ENCODE results near the gene CUBN.

- TF ChIP-seq CTCF (IDR thresholded peaks at IDR 0.05), result no peak
- TF ChIP-seq POLR2A (IDR thresholded peaks at IDR 0.05), result no peak
- TF ChIP-seq EP300 (IDR thresholded peaks at IDR 0.05), result no peak
Measured at GRCh38 chr10:16967866-16968415, 161.7 kb downstream of the CUBN start.

Measured in tibial nerve (tissue), 4 donors.